ENCODE results near the gene SIPA1L3.

The SIPA1L3 gene

DNA sequence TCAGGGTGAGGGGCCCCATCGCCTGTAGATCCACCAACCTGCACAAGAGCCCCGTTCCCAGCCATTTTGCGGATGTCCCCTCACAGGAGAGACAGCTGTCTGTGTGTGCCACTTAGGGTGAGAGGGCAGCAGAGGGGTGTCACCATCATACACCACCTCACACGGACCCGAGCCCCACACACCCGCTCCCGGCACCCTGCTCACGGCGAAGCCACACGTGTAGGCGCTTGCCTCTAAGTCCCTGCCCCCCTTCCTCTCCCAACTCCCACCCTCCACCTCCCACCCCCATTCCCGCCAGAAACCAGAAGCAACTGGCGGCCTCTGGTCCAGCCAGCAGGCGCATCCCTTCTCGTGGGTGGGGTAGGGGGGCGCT is 321.0 kb downstream of the SIPA1L3 start:
- CTCF ChIA-PET, result interaction anchor here (0.7 to 23.5 kb wide), 11 partner anchors 16 to 326 kb away, joined by 3 to 316 read pairs (median 4); partner anchors contain the start of genes CATSPERG, PSMD8, SIPA1L3 and WDR87
- POLR2A ChIA-PET, result no interaction called here

DNA sequence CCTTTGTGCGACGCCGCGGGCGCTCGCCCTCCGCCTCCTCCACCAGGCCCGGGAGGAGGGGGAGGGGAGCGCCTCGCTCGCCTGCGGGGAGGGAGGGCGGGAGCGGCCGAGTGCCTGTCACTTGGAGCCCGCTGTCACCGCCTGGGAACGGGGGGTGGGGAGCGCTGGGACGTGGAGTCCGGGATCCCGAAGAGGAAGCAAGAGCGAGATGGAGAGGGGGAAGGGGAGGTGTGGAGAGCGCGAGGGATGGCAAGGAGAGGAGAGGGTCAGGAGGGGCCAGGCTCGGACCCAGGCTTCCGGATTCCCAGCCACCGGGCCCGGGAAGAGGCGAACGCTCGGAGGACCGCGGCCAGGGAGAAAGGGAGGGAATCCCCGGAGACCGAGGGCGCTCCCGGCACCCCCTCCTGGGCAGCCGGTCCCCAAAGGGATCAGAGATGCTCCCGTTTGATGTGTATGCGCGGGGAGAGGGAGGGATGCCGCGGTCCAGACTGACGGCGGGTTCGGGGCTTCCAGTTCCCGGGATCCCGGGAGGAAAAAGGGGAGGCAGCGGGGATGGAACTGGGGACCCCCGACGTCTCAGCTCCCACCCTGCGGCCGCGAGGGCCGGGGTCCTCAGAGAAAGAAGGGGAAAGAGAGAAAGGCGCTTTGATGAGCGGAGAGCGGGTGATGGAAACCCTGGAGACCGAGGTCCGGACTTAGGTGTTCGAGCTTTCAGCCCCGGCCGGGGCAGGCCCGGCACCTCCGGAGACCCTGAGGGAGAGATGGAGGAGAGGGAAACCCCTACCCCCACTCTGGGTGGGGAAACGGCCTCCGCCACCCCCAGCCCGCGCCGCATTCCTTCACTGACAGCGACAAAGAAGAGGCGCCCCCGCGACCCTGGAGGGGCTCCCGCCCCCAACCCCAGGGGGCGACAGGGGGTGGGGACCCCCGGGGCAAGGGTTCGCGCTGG is 321.8 kb downstream of the SIPA1L3 start:
- H3K4me1 ChIP-seq (ENCODE audit: control insufficient read depth, insufficient read depth, low read length), result peaks cover 10% of the 10 kb centered on the region
- no peaks in the 10 kb centered on the region for H3K9me3 ChIP-seq (ENCODE audit: control insufficient read depth, insufficient read depth, low read depth, low read length)
- no peaks in the 10 kb centered on the region for H3K36me3 ChIP-seq (ENCODE audit: control insufficient read depth in 2 of 2, insufficient read depth in 1 of 2, low read length in 2 of 2)
- ChIA-PET CTCF (interaction anchor here (0.6 to 23.5 kb wide), 5 partner anchors 12 to 344 kb away, joined by 4 to 316 read pairs (median 4); partner anchors contain the start of genes SIPA1L3 and WDR87), POLR2A (no interaction called here)
- no peak overlapping the region; the same call in 1 of the 2 replicates for H3K27ac ChIP-seq (ENCODE audit: extremely low read depth, low read depth, low read length)
- H3K4me3 ChIP-seq (ENCODE audit: low read depth, low read length), result peak overlapping the region; percentile 40
- no peak for TF ChIP-seq BCL6B (tag by site-specific recombination; IDR thresholded peaks at IDR 0.05)
- TF ChIP-seq ZNF843 (tag by site-specific recombination; IDR thresholded peaks at IDR 0.05), result 0 out of 2 replicates have a peak, but pooled peaks have one; percentile 37
- TF ChIP-seq, protein P1, sequence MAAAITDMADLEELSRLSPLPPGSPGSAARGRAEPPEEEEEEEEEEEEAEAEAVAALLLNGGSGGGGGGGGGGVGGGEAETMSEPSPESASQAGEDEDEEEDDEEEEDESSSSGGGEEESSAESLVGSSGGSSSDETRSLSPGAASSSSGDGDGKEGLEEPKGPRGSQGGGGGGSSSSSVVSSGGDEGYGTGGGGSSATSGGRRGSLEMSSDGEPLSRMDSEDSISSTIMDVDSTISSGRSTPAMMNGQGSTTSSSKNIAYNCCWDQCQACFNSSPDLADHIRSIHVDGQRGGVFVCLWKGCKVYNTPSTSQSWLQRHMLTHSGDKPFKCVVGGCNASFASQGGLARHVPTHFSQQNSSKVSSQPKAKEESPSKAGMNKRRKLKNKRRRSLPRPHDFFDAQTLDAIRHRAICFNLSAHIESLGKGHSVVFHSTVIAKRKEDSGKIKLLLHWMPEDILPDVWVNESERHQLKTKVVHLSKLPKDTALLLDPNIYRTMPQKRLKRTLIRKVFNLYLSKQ (tag by site-specific recombination; IDR thresholded peaks at IDR 0.05; ENCODE audit: borderline replicate concordance), result no peak
- TF ChIP-seq ZBTB1 (tag by site-specific recombination; IDR thresholded peaks at IDR 0.05), result 0 out of 2 replicates have a peak, but pooled peaks have one; percentile 15
- no peak for TF ChIP-seq TRIM28 (IDR thresholded peaks at IDR 0.05; ENCODE audit: borderline replicate concordance, low read length)
- peak; percentile 73 for TF ChIP-seq INSM2 (tag by site-specific recombination; IDR thresholded peaks at IDR 0.05)
- TF ChIP-seq ZNF610 (tag by site-specific recombination; IDR thresholded peaks at IDR 0.05; ENCODE audit: borderline replicate concordance), result no peak; the same call in 1 of the 2 replicates
- TF ChIP-seq ZNF501 (tag by site-specific recombination; IDR thresholded peaks at IDR 0.05), result peak; percentile 84
- TF ChIP-seq ZNF302 (tag by site-specific recombination; IDR thresholded peaks at IDR 0.05; ENCODE audit: low read depth), result no peak
- no peak for TF ChIP-seq ZNF558 (tag by site-specific recombination; IDR thresholded peaks at IDR 0.05)
- TF ChIP-seq ZNF433 (tag by site-specific recombination; IDR thresholded peaks at IDR 0.05; ENCODE audit: low read depth), result no peak
- TF ChIP-seq ZBTB48 (tag by site-specific recombination; IDR thresholded peaks at IDR 0.05), result peak; percentile 75
- TF ChIP-seq GLI4 (tag by site-specific recombination; IDR thresholded peaks at IDR 0.05), result no peak
- no peak for TF ChIP-seq ZFP41 (tag by site-specific recombination; IDR thresholded peaks at IDR 0.05; ENCODE audit: borderline replicate concordance)
- TF ChIP-seq OSR2 (tag by site-specific recombination; IDR thresholded peaks at IDR 0.05), result peak; percentile 72
- no peak for TF ChIP-seq ZNF266 (tag by site-specific recombination; IDR thresholded peaks at IDR 0.05; ENCODE audit: low read depth)
- no peak for TF ChIP-seq TCF7L2 (IDR thresholded peaks at IDR 0.05; ENCODE audit: borderline replicate concordance, low read depth, low read length)
- peak; percentile 50 for TF ChIP-seq ZXDB (tag by site-specific recombination; IDR thresholded peaks at IDR 0.05)
- no peak for TF ChIP-seq ZNF513 (tag by site-specific recombination; IDR thresholded peaks at IDR 0.05)
- TF ChIP-seq, protein P2, sequence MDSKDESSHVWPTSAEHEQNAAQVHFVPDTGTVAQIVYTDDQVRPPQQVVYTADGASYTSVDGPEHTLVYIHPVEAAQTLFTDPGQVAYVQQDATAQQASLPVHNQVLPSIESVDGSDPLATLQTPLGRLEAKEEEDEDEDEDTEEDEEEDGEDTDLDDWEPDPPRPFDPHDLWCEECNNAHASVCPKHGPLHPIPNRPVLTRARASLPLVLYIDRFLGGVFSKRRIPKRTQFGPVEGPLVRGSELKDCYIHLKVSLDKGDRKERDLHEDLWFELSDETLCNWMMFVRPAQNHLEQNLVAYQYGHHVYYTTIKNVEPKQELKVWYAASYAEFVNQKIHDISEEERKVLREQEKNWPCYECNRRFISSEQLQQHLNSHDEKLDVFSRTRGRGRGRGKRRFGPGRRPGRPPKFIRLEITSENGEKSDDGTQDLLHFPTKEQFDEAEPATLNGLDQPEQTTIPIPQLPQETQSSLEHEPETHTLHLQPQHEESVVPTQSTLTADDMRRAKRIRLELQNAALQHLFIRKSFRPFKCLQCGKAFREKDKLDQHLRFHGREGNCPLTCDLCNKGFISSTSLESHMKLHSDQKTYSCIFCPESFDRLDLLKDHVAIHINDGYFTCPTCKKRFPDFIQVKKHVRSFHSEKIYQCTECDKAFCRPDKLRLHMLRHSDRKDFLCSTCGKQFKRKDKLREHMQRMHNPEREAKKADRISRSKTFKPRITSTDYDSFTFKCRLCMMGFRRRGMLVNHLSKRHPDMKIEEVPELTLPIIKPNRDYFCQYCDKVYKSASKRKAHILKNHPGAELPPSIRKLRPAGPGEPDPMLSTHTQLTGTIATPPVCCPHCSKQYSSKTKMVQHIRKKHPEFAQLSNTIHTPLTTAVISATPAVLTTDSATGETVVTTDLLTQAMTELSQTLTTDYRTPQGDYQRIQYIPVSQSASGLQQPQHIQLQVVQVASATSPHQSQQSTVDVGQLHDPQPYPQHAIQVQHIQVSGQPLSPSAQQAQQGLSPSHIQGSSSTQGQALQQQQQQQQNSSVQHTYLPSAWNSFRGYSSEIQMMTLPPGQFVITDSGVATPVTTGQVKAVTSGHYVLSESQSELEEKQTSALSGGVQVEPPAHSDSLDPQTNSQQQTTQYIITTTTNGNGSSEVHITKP (tag by site-specific recombination; IDR thresholded peaks at IDR 0.05), result peak; percentile 57
- TF ChIP-seq ZNF174 (tag by site-specific recombination; IDR thresholded peaks at IDR 0.05), result no peak
- no peak for TF ChIP-seq ZNF664 (tag by site-specific recombination; IDR thresholded peaks at IDR 0.05)

More for the DNA sequence above, 321.0 kb downstream of the SIPA1L3 start:
- Histone ChIP-seq H3K4me3 (ENCODE audit: low read depth, low read length) (no peak overlapping the region), H3K36me3 (ENCODE audit: control insufficient read depth in 2 of 2, insufficient read depth in 1 of 2, low read length in 2 of 2) (no peaks in the 10 kb centered on the region), H3K4me1 (ENCODE audit: control insufficient read depth, insufficient read depth, low read length) (peaks cover 16% of the 10 kb centered on the region), H3K9me3 (ENCODE audit: control insufficient read depth, insufficient read depth, low read depth, low read length) (no peaks in the 10 kb centered on the region), H3K27ac (ENCODE audit: extremely low read depth, low read depth, low read length) (no peak overlapping the region)
- TF ChIP-seq ZFHX2 (tag by site-specific recombination; conservative IDR thresholded peaks at IDR 0.05) (peak; percentile 90), ZNF596 (tag by site-specific recombination; IDR thresholded peaks at IDR 0.05) (no peak), ZNF202 (tag by site-specific recombination; IDR thresholded peaks at IDR 0.05; ENCODE audit: borderline replicate concordance) (no peak), EGR2 (tag by site-specific recombination; IDR thresholded peaks at IDR 0.05; ENCODE audit: low read depth) (peak; percentile 83), ZBTB48 (tag by site-specific recombination; IDR thresholded peaks at IDR 0.05) (0 out of 2 replicates have a peak, but pooled peaks have one; percentile 17), ZNF37A (tag by site-specific recombination; IDR thresholded peaks at IDR 0.05) (no peak)
